SK-N-MC (cell line): ENCODE data around the gene IGF2BP3.

ENCODE experiments used
- DNase-seq: peaks from one replicate; pipeline ENCODE4 v3.0.0-alpha.2; 2011; ENCODE audit warnings: low read depth, low spot score
- H3K27ac ChIP-seq: fragments of 200-600 bp; sonication (generic); 2 replicates; pipeline ENCODE4 v1.5.1; 2016; ENCODE audit warnings: mixed run types
- H3K36me3 ChIP-seq: fragments of 200-600 bp; sonication (generic); 2 replicates; pipeline ENCODE4 v1.6.1; 2017; ENCODE audit warnings: antibody characterized with exemption, low read length, mixed read lengths; ENCODE audit not compliant: insufficient read depth
- H3K4me3 ChIP-seq: fragments of 200-600 bp; sonication (generic); 2 replicates; pipeline ENCODE4 v1.5.1; 2016
- H3K9ac ChIP-seq: fragments of 200-600 bp; sonication (generic); 2 replicates; pipeline ENCODE4 v1.8.0; 2017; ENCODE audit warnings: mixed run types, mixed read lengths; ENCODE audit not compliant: insufficient read length
- H3K9me3 ChIP-seq: fragments of 200-600 bp; sonication (generic); 2 replicates; pipeline ENCODE4 v1.6.1; 2017; ENCODE audit warnings: low read depth, mild to moderate bottlenecking, antibody characterized with exemption, low read length, moderate library complexity, mixed read lengths
- EZH2 ChIP-seq: fragments of 200-600 bp; sonication (generic); IDR thresholded peaks from one replicate; pipeline ENCODE4 v1.6.1; 2017; ENCODE audit warnings: antibody characterized with exemption
- FOXP2 ChIP-seq: optimal IDR thresholded peaks from 2 replicates; pipeline ENCODE3; 2011; ENCODE audit warnings: mild to moderate bottlenecking, moderate library complexity; ENCODE audit not compliant: insufficient read depth; ENCODE audit errors: extremely low read length, control extremely low read depth
- POLR2AphosphoS5 ChIP-seq: IDR thresholded peaks from 2 replicates; pipeline ENCODE4 v1.6.1; 2012; ENCODE audit warnings: mild to moderate bottlenecking, low read depth, low read length, borderline replicate concordance

The IGF2BP3 gene

DNA sequence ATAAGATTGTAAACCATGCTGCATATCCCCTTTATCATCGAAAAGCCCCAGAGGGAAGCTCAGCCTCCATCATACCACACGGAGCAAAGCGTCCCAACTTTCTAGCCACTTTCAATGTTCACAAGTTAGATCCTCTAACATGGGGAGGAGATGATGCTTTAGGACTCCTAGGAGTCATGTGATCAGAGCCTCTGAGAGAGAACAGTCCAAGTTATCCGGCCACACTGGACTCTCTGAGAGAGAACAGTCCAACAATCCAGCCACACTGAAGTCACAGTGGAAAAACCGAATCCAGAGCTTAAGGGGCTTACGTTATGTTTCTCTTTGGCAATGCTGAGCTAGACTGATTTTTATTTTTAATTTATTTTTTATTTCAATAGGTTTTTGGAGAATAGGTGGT is 98.6 kb downstream of the IGF2BP3 start:
- peaks cover 39% of the 10 kb centered on the region for H3K36me3 ChIP-seq
- TF ChIP-seq EZH2: no peak
- TF ChIP-seq FOXP2: no peak
- no peak for TF ChIP-seq POLR2AphosphoS5
- no peaks in the 10 kb centered on the region for H3K9me3 ChIP-seq
- no peak overlapping the region for H3K9ac ChIP-seq
- no peak overlapping the region for H3K27ac ChIP-seq
- H3K4me3 ChIP-seq: no peak overlapping the region
- DNase-seq: no peak

DNA sequence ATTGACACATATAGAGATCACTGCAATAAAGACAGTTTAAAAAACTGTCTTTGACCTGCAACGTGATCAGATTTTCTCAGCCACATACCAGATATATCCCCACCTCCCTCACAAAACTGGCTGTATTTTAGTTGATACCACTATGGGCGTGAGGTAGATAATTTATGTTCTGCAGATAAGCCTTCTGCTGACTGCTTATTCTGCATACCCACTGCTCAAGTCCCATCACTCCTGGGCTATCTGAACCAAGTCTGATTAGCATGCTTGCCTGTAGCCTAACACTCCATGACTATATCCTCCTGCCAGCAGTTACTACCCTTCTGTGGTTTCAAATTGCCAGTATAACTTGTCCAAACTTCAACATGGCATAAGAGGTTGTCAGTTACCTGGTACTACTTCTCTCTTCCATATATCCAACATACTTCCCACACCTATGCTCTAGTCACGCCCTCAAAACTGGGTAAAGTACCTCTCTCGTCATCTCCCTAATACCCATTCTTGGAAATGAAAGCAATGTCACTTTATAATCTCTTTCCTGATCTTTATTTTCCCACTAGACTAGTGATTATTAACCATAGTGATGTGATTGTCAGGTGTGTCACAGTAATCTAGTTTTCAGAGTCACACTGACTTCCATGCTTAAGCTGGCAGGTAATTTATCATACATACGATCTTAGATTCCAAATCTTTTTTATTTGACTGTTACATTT is 100.4 kb downstream of the IGF2BP3 start:
- no peak for DNase-seq
- Histone ChIP-seq H3K9ac (no peak overlapping the region), H3K9me3 (no peaks in the 10 kb centered on the region), H3K27ac (no peak overlapping the region), H3K4me3 (no peak overlapping the region), H3K36me3 (peaks cover 49% of the 10 kb centered on the region)
- TF ChIP-seq FOXP2: no peak
- TF ChIP-seq POLR2AphosphoS5: no peak
- TF ChIP-seq EZH2: no peak

- Histone ChIP-seq H3K27ac (no peak overlapping the region), H3K9me3 (no peaks in the 10 kb centered on the region), H3K36me3 (peaks cover 53% of the 10 kb centered on the region), H3K9ac (no peak overlapping the region), H3K4me3 (no peak overlapping the region)
- DNase-seq: no peak
- TF ChIP-seq FOXP2 (no peak), EZH2 (no peak), POLR2AphosphoS5 (no peak)
These were observed 101.2 kb downstream of the IGF2BP3 start for GRCh38 chr7:23369100-23369499.

- Histone ChIP-seq H3K27ac (0 out of 2 replicates have a peak overlapping the region, but pooled peaks have one; percentile 4), H3K4me3 (no peak overlapping the region), H3K9ac (no peak overlapping the region), H3K9me3 (no peaks in the 10 kb centered on the region), H3K36me3 (peaks cover 37% of the 10 kb centered on the region)
- TF ChIP-seq POLR2AphosphoS5: no peak
- TF ChIP-seq FOXP2: no peak
- no peak for TF ChIP-seq EZH2
- DNase-seq: no peak
These were observed 112.1 kb downstream of the IGF2BP3 start for GRCh38 chr7:23358152-23358674.

- H3K36me3 ChIP-seq: peaks cover 33% of the 10 kb centered on the region
- H3K9me3 ChIP-seq: no peaks in the 10 kb centered on the region
- DNase-seq: no peak
- H3K4me3 ChIP-seq: no peak overlapping the region
- H3K27ac ChIP-seq: no peak overlapping the region
- TF ChIP-seq POLR2AphosphoS5 (no peak), EZH2 (no peak), FOXP2 (no peak)
- no peak overlapping the region for H3K9ac ChIP-seq
These were observed 112.8 kb downstream of the IGF2BP3 start for GRCh38 chr7:23357190-23358093.

- H3K36me3 ChIP-seq: peaks cover 28% of the 10 kb centered on the region
- no peaks in the 10 kb centered on the region for H3K9me3 ChIP-seq
- TF ChIP-seq EZH2 (no peak), FOXP2 (no peak), POLR2AphosphoS5 (no peak)
- H3K27ac ChIP-seq: no peak overlapping the region
- DNase-seq: no peak
- no peak overlapping the region for H3K4me3 ChIP-seq
- no peak overlapping the region for H3K9ac ChIP-seq
These were observed 113.6 kb downstream of the IGF2BP3 start for GRCh38 chr7:23356726-23357125.

DNA sequence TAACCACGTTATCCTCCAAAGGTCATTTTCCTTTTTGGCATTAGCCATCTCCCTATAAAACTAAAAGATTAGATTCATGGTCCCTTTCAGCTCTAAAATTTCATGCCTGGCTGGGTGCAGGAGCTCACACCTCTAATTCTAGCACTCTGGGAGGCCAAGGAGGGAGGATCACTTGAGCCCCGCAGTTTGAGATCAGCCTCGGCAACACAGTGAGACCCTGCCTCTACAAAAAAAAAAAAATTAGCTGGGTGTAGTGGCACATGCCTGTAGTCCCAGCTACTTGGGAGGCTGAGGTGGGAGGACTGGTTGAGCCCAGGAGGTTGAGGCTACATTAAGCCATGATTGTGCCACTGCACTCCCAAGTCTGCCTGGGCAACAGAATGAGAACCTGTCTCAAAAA is 114.1 kb downstream of the IGF2BP3 start:
- no peak overlapping the region for H3K4me3 ChIP-seq
- no peak overlapping the region for H3K27ac ChIP-seq
- H3K9ac ChIP-seq: no peak overlapping the region
- H3K36me3 ChIP-seq: peaks cover 23% of the 10 kb centered on the region
- no peaks in the 10 kb centered on the region for H3K9me3 ChIP-seq
- TF ChIP-seq POLR2AphosphoS5: no peak
- no peak for TF ChIP-seq FOXP2
- TF ChIP-seq EZH2: no peak
- DNase-seq: no peak

DNA sequence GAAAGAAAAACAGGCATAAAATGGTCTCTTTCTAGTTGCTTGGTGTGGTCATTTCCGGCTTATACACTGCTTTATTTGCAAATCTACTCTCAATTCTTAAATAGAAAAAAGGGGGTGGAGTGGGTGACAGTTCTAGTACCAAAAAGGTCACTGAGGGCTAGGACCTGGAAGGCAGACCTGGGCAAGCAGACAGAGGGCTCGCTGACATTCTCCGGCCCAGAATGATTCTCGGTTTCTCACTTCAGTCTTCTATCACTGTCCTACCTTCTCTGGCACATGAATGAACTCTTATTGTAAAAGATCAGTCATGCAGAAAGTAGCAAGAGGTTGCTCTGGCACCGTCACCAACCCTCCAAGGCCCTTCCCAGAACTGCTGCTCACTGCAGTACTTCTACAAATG is 117.1 kb downstream of the IGF2BP3 start:
- DNase-seq: no peak

More for the DNA sequence above, 117.1 kb downstream of the IGF2BP3 start:
- H3K27ac ChIP-seq: no peak overlapping the region
- H3K9ac ChIP-seq: no peak overlapping the region
- H3K36me3 ChIP-seq: peaks cover 28% of the 10 kb centered on the region
- H3K4me3 ChIP-seq: no peak overlapping the region
- no peak for TF ChIP-seq FOXP2
- no peak for TF ChIP-seq EZH2
- TF ChIP-seq POLR2AphosphoS5: no peak
- H3K9me3 ChIP-seq: no peaks in the 10 kb centered on the region
